NT2/D1 (cell line): ENCODE results near the gene PCNX4.

Source experiments
- DNase-seq: peaks from one replicate; pipeline ENCODE4 v3.0.0-alpha.2; 2011; ENCODE audit warnings: low read depth, low spot score
- H3K27me3 ChIP-seq: 2 replicates; pipeline ENCODE4 v1.6.0; 2011; ENCODE audit warnings: mild to moderate bottlenecking; ENCODE audit not compliant: insufficient read length, insufficient read depth
- H3K36me3 ChIP-seq: 2 replicates; pipeline ENCODE4 v1.6.1; 2011; ENCODE audit warnings: mild to moderate bottlenecking, low read length, mixed read lengths; ENCODE audit not compliant: insufficient read depth, insufficient read length
- H3K4me1 ChIP-seq: 2 replicates; pipeline ENCODE4 v1.5.1; 2011; ENCODE audit not compliant: insufficient read depth, insufficient read length
- H3K4me3 ChIP-seq: 2 replicates; pipeline ENCODE4 v1.5.1; 2011; ENCODE audit warnings: low read depth; ENCODE audit not compliant: insufficient read length
- H3K9ac ChIP-seq: 2 replicates; pipeline ENCODE4 v1.6.0; 2011; ENCODE audit warnings: low read depth; ENCODE audit not compliant: insufficient read length
- H3K9me3 ChIP-seq: 2 replicates; pipeline ENCODE4 v1.5.1; 2011; ENCODE audit warnings: mild to moderate bottlenecking, low read length; ENCODE audit not compliant: insufficient read depth
- SUZ12 ChIP-seq: IDR thresholded peaks from 2 replicates; pipeline ENCODE4 v1.6.1; 2011; ENCODE audit not compliant: insufficient read length, insufficient read depth; ENCODE audit errors: extremely low read depth
- YY1 ChIP-seq: IDR thresholded peaks from 2 replicates; pipeline ENCODE4 v1.6.1; 2011; ENCODE audit not compliant: insufficient read length, insufficient read depth
- ZNF274 ChIP-seq: IDR thresholded peaks from 2 replicates; pipeline ENCODE4 v1.6.1; 2011; ENCODE audit warnings: mild to moderate bottlenecking, low read depth, low read length

The PCNX4 gene

DNA sequence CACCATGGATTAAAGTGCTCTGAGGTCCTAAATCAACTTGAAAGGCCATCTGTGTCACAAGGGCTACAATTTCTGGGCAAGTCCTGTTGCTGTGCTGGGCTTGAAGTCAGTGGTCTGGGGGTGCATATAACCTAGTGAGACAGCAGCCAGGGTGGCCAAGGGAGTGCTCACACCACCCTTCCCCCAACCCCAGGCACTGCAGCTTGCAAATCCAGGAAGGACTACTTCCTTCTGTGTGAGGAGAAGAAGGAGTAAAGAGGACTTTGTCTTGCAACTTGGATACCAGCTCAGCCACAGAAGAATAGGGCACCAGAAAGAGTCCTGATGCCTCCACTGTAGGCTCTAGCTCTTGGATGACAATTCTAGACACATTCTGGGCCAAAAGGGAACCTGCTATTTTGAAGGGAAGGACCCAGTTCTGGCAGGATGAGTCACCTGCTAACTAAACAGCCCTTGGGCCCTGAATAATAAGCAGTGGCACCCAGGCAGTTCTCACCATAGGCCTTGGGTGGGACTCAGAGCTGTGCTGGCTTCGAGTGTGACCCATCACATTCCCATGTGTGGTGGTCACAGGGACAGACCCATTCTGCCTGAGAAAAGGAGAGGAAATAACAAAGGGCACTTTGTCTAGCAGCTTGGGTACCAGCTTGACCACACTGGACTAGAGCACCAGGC is 106.0 kb downstream of the PCNX4 start:
- Histone ChIP-seq H3K4me3 (no peak overlapping the region), H3K27me3 (no peaks in the 10 kb centered on the region), H3K9ac (no peak overlapping the region), H3K36me3 (no peaks in the 10 kb centered on the region), H3K4me1 (no peaks in the 10 kb centered on the region), H3K9me3 (no peaks in the 10 kb centered on the region)
- TF ChIP-seq ZNF274 (no peak), SUZ12 (no peak), YY1 (no peak)
- DNase-seq: no peak

DNA sequence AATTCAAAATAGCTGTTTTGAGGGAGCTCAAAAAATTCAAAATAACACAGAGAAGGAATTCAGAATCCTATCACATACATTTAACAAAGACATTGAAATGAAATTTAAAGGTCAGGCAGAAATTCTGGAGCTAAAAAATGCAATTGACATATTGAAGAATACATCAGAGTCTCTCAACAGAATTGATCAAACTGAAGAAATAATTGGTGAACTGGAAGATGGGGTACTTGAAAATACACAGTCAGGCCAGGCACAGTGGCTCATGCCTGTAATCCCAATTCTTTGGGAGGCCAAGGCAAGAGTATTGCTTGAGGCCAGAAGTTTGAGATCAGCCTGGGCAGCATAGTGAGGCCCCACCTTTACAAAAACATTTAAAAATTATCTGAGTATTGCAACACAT is 107.6 kb downstream of the PCNX4 start:
- no peak overlapping the region for H3K4me3 ChIP-seq
- H3K4me1 ChIP-seq: no peaks in the 10 kb centered on the region
- no peak overlapping the region for H3K9ac ChIP-seq
- DNase-seq: no peak
- H3K27me3 ChIP-seq: no peaks in the 10 kb centered on the region
- H3K36me3 ChIP-seq: no peaks in the 10 kb centered on the region
- no peaks in the 10 kb centered on the region for H3K9me3 ChIP-seq
- TF ChIP-seq YY1 (no peak), ZNF274 (no peak), SUZ12 (no peak)

DNA sequence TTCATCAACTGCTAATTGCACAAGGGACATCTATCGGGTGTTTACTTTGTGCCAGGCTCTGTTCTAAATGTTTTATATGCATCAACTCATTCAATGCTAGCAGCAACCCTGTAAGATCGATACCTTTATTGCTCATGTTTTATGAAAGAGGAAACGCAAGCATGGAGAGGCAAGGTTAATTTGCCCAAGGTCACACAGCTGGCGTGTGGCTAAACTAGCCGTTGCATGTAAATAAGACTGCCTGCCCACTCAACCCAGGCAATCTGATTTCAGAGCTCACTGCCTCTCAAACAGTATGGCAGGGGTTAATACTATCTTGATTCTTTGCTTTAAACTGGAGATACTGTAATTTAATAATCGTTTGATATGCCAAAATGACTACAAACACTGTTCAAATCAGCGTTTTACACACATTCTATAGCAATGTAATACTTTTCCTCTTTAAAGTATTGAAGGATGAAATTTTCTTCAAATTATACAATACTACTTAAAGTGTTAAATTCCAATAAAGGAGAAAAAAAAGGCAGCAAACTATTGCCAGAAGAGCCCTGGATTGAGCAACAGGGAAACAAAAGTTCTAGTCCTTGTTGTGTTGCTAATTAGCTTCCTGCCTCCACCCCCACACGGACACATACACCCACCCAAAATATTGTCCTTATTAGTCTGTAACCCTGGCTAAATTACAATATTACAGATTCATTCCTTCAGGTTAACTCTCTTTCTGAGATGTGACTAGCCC is 112.5 kb downstream of the PCNX4 start:
- Histone ChIP-seq H3K4me1 (no peaks in the 10 kb centered on the region), H3K36me3 (no peaks in the 10 kb centered on the region), H3K4me3 (no peak overlapping the region), H3K27me3 (no peaks in the 10 kb centered on the region), H3K9me3 (no peaks in the 10 kb centered on the region), H3K9ac (no peak overlapping the region)
- no peak for DNase-seq
- TF ChIP-seq ZNF274: no peak
- TF ChIP-seq YY1: no peak
- no peak for TF ChIP-seq SUZ12

DNA sequence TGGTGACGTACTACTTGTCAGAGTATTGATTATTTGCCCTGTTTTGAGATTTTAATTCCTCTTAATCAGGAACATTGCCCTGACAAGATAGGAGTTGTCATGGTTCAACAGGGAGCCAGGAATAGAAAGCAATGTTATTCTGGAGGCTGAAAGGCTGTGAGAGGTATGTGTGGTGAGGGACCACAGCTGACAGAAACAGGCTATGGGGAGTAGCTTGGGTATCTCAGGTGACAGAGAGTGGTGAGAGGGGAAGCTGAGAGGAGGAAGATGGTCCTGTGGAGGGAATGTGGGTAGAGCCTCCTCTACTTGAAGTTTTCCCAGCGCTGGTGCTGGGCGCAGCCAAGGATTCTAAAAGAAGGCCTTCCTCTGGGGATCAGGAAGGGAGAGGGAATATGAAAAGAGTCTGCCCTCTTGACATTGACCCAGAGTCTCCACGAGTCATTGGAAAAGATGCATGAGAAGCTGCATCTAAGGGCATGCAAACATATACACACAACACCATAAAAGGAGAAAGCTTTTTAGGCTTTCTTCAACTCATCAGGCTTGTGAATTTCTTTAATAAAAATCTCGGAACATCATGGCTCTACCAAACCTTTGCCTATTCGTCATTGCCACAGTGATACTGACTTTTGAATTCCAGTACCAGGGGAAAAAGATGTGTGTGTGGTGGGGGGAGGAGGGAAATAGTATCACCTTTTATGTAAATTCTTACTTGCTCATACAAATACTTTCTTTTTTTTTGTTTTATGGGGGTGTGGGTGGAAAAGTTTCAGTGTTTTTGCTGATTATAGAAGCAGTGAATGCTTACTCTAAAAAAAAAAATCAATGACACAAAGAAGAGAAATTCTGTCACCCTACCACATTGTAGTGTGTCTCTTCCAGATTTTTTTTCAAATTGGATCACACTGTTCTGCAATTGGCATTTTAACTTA is 113.4 kb downstream of the PCNX4 start:
- DNase-seq: no peak
- H3K9ac ChIP-seq: no peak overlapping the region

DNA sequence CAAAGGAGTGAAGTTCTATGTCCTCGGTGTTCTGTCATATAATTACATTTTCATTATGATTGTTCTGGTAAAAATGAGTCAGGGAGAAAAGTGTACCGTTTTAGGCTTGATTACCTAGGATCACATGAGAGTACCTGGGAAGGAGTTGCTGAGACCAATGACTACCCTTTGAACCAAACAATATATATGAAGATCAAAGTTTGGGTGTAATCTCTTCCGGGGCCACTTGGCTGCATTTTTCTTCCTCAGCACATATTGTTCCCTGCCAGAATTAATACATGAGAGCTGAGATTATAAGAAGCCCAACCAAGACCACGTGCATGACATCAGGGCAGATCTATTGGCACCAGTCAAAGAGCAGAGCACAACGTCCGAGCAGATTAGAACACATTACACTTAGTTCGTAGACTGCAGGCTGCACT is 114.5 kb downstream of the PCNX4 start:
- no peak for TF ChIP-seq YY1
- TF ChIP-seq SUZ12: no peak
- TF ChIP-seq ZNF274: no peak
- Histone ChIP-seq H3K36me3 (no peaks in the 10 kb centered on the region), H3K27me3 (no peaks in the 10 kb centered on the region), H3K4me3 (no peak overlapping the region), H3K4me1 (no peaks in the 10 kb centered on the region), H3K9ac (no peak overlapping the region), H3K9me3 (no peaks in the 10 kb centered on the region)
- no peak for DNase-seq

More for the DNA sequence above, 113.4 kb downstream of the PCNX4 start:
- Histone ChIP-seq H3K27me3 (no peaks in the 10 kb centered on the region), H3K4me3 (no peak overlapping the region), H3K36me3 (no peaks in the 10 kb centered on the region), H3K9me3 (no peaks in the 10 kb centered on the region), H3K4me1 (no peaks in the 10 kb centered on the region)
- TF ChIP-seq SUZ12 (no peak), YY1 (no peak), ZNF274 (no peak)

DNA sequence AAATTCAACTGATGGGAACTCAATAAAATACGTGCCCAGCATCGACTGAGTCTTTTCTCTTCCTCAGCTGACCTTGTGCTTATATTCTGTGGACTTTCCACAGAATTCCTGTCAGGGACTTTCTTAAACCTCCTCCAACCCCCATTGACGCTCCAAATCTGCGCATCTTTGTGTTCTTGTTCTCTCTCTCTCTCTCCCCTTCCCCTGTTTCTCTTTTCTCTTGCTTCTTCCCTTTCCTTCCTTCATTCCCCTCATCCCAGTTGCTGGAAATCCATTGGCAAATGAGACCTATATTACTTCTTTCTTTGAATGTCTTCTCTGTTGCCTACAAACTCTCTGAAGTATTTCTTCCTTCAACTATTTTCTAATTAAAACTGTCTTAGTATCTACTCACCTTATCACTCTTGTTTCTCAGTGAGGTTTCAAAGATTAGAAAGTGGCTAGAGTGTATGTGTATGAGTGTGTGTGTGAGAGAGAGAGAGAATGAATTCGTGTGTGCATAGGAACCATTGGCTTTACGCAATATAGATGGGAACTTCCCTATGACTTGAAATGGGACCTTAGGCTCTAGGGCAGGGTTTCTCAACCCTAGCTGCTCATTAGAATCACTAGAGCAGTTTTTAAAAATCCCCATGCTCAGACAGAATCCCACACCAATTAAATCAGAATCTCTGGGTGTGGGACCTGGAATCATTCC is 115.3 kb downstream of the PCNX4 start:
- Histone ChIP-seq H3K4me1 (no peaks in the 10 kb centered on the region), H3K27me3 (no peaks in the 10 kb centered on the region), H3K4me3 (no peak overlapping the region), H3K9ac (no peak overlapping the region), H3K9me3 (no peaks in the 10 kb centered on the region), H3K36me3 (no peaks in the 10 kb centered on the region)
- TF ChIP-seq SUZ12: no peak
- no peak for TF ChIP-seq YY1
- DNase-seq: no peak

DNA sequence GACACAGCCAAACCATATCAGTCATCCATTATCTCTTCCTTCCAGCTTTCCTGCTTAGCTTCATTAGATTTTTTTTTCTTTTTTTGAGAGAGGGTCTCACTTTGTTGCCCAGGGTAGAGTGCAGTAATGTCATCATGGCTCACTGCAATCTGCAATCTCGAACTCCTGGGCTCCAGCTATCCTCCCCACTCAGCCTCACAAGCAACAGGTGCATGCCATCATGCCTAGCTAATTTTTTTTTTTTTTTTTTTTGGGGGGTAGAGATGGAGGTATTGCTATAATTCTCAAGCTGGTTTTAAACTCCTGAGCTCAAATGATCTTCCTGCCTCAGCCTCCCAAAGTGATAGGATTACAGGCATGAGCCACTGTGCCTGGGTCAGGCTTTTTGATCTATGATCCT is 119.0 kb downstream of the PCNX4 start:
- Histone ChIP-seq H3K9ac (no peak overlapping the region), H3K4me1 (no peaks in the 10 kb centered on the region), H3K27me3 (no peaks in the 10 kb centered on the region), H3K4me3 (no peak overlapping the region), H3K36me3 (no peaks in the 10 kb centered on the region), H3K9me3 (no peaks in the 10 kb centered on the region)
- no peak for TF ChIP-seq SUZ12
- TF ChIP-seq ZNF274: no peak
- TF ChIP-seq YY1: no peak
- no peak for DNase-seq
